HFFc6 (cell line): ENCODE results near the gene S1PR3. TPM values are rescaled to one million over a fixed set of nuclear protein-coding genes. Genes with fewer than 3 reads are reported as not detected.

Experiments
- DNase-seq: peaks from one replicate; pipeline ENCODE4 v3.0.0-alpha.2; 2018
- H3K27ac Mint-ChIP-seq: 2 replicates; pipeline ENCODE4 v1.8.0; 2020; ENCODE audit warnings: mild to moderate bottlenecking, mixed read lengths
- H3K27me3 Mint-ChIP-seq: 2 replicates; pipeline ENCODE4 v1.8.0; 2021; ENCODE audit warnings: mild to moderate bottlenecking, moderate library complexity, mixed read lengths; ENCODE audit not compliant: insufficient read depth
- H3K36me3 Mint-ChIP-seq: 2 replicates; pipeline ENCODE4 v1.8.0; 2021; ENCODE audit warnings: low read depth, mixed read lengths
- H3K4me1 Mint-ChIP-seq: 2 replicates; pipeline ENCODE4 v1.8.0; 2020; ENCODE audit warnings: low read depth, mixed read lengths
- H3K4me3 Mint-ChIP-seq: 2 replicates; pipeline ENCODE4 v1.8.0; 2020; ENCODE audit warnings: mild to moderate bottlenecking, moderate library complexity, mixed read lengths
- H3K9me3 Mint-ChIP-seq: 2 replicates; pipeline ENCODE4 v1.8.0; 2020; ENCODE audit warnings: mild to moderate bottlenecking, mixed read lengths
- CTCF ChIP-seq: fragments of 200-600 bp; sonication (generic); IDR thresholded peaks from 2 replicates; pipeline ENCODE4 v1.5.0; 2021; ENCODE audit warnings: antibody characterized with exemption, mild to moderate bottlenecking
- total RNA-seq, 6 experiments: library from RNA; stranded (reverse); fragmentation: NEBNext Ultra II Directional; extraction: Animal tissue kit (Norgen Biotek cat#: 25700); gene quantifications; 2 replicates in 1 of 6; 3 replicates in 5 of 6; pipeline ENCODE4 v1.2.3, GENCODE V29; 2021

The S1PR3 gene
- total RNA-seq, 6 experiments from 2014 or later = 15.1 to 27.7 (median 23.9) TPM

GRCh38 chr9:89032173-89032572 is 40.9 kb downstream of the S1PR3 start:
- no peak for TF ChIP-seq CTCF
- DNase-seq = no peak
- Mint-ChIP-seq H3K4me3 (no peak overlapping the region), H3K9me3 (peaks cover 16% of the 10 kb centered on the region), H3K36me3 (peaks cover 11% of the 10 kb centered on the region; the same call in 1 of the 2 replicates), H3K27ac (no peak overlapping the region), H3K4me1 (peaks cover 7% of the 10 kb centered on the region; the same call in 1 of the 2 replicates), H3K27me3 (peaks cover 5% of the 10 kb centered on the region)

GRCh38 chr9:89032661-89033060 is 41.4 kb downstream of the S1PR3 start:
- no peak overlapping the region for H3K27ac Mint-ChIP-seq
- peaks cover 16% of the 10 kb centered on the region for H3K9me3 Mint-ChIP-seq
- peaks cover 12% of the 10 kb centered on the region; the same call in 1 of the 2 replicates for H3K4me1 Mint-ChIP-seq
- H3K36me3 Mint-ChIP-seq = peaks cover 11% of the 10 kb centered on the region; the same call in 1 of the 2 replicates
- no peak overlapping the region for H3K4me3 Mint-ChIP-seq
- no peak for DNase-seq
- peaks cover 5% of the 10 kb centered on the region for H3K27me3 Mint-ChIP-seq
- TF ChIP-seq CTCF = no peak

- no peak overlapping the region for H3K4me3 Mint-ChIP-seq
- no peaks in the 10 kb centered on the region for H3K36me3 Mint-ChIP-seq
- no peak overlapping the region for H3K27ac Mint-ChIP-seq
- H3K4me1 Mint-ChIP-seq = peaks cover 12% of the 10 kb centered on the region; the same call in 1 of the 2 replicates
- DNase-seq = no peak
- H3K27me3 Mint-ChIP-seq = peaks cover 6% of the 10 kb centered on the region
- no peaks in the 10 kb centered on the region for H3K9me3 Mint-ChIP-seq
- no peak for TF ChIP-seq CTCF
Observed at GRCh38 chr9:89036383-89036782, 45.1 kb downstream of the S1PR3 start.

GRCh38 chr9:89036891-89037290 is 45.6 kb downstream of the S1PR3 start:
- H3K27ac Mint-ChIP-seq = no peak overlapping the region
- no peak overlapping the region for H3K4me3 Mint-ChIP-seq
- no peaks in the 10 kb centered on the region for H3K9me3 Mint-ChIP-seq
- DNase-seq = no peak
- peaks cover 10% of the 10 kb centered on the region; the same call in 1 of the 2 replicates for H3K4me1 Mint-ChIP-seq
- no peak for TF ChIP-seq CTCF
- peaks cover 6% of the 10 kb centered on the region for H3K27me3 Mint-ChIP-seq
- no peaks in the 10 kb centered on the region for H3K36me3 Mint-ChIP-seq

- Mint-ChIP-seq H3K27ac (no peak overlapping the region), H3K4me1 (0 out of 2 replicates have a peak, but pooled peaks cover 6% of the 10 kb centered on the region), H3K36me3 (no peaks in the 10 kb centered on the region), H3K27me3 (peaks cover 6% of the 10 kb centered on the region), H3K9me3 (no peaks in the 10 kb centered on the region), H3K4me3 (no peak overlapping the region)
- no peak for TF ChIP-seq CTCF
- no peak for DNase-seq
Observed at GRCh38 chr9:89037346-89037745, 46.1 kb downstream of the S1PR3 start.

GRCh38 chr9:89037891-89038290 is 46.6 kb downstream of the S1PR3 start:
- Mint-ChIP-seq H3K4me3 (peak overlapping the region; percentile 49; the same call in 1 of the 2 replicates), H3K36me3 (no peaks in the 10 kb centered on the region), H3K27ac (no peak overlapping the region), H3K27me3 (peaks cover 6% of the 10 kb centered on the region), H3K9me3 (no peaks in the 10 kb centered on the region), H3K4me1 (0 out of 2 replicates have a peak, but pooled peaks cover 6% of the 10 kb centered on the region)
- no peak for DNase-seq
- TF ChIP-seq CTCF = no peak
